AG09319 (cell line): ENCODE data around the gene BAIAP2.
"Not testable (repeated sequence)": the region's sequence is repeated elsewhere in the genome, so short reads cannot be mapped to it uniquely, and the experiment has no call there.

Experiments used
- DNase-seq: peaks from one replicate; pipeline ENCODE4 v3.0.0-alpha.2; 2010; ENCODE audit warnings: low read depth; ENCODE audit errors: extremely low read depth
- TF ChIP-seq, protein P1 (sequence below): IDR thresholded peaks from 2 replicates; pipeline ENCODE4 v1.5.1; 2011; ENCODE audit warnings: low read depth, mild to moderate bottlenecking, inconsistent platforms, low read length, moderate library complexity

BAIAP2 gene

DNA sequence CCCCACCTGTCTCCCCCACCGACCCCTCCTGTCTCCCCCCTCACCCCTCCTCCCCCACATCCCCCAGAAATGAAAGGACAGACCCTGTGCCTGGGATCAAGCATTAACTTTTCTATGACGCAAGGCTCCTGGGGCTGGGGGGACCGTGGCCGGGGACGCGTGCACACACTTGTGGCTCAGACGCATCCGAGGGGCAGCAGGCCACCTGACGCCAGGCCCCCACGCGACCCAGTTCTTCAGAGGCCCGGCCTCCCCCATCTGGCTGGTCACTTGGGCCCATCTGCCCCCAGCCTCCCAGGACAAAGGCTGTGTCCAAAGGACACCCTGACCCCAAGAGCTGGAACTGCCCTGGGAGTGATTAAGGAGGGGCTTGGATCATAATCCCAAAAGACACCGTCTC lies 116.3 kb downstream of the BAIAP2 start:
- no peak for DNase-seq
- TF ChIP-seq, protein P1, sequence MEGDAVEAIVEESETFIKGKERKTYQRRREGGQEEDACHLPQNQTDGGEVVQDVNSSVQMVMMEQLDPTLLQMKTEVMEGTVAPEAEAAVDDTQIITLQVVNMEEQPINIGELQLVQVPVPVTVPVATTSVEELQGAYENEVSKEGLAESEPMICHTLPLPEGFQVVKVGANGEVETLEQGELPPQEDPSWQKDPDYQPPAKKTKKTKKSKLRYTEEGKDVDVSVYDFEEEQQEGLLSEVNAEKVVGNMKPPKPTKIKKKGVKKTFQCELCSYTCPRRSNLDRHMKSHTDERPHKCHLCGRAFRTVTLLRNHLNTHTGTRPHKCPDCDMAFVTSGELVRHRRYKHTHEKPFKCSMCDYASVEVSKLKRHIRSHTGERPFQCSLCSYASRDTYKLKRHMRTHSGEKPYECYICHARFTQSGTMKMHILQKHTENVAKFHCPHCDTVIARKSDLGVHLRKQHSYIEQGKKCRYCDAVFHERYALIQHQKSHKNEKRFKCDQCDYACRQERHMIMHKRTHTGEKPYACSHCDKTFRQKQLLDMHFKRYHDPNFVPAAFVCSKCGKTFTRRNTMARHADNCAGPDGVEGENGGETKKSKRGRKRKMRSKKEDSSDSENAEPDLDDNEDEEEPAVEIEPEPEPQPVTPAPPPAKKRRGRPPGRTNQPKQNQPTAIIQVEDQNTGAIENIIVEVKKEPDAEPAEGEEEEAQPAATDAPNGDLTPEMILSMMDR = no peak

DNA sequence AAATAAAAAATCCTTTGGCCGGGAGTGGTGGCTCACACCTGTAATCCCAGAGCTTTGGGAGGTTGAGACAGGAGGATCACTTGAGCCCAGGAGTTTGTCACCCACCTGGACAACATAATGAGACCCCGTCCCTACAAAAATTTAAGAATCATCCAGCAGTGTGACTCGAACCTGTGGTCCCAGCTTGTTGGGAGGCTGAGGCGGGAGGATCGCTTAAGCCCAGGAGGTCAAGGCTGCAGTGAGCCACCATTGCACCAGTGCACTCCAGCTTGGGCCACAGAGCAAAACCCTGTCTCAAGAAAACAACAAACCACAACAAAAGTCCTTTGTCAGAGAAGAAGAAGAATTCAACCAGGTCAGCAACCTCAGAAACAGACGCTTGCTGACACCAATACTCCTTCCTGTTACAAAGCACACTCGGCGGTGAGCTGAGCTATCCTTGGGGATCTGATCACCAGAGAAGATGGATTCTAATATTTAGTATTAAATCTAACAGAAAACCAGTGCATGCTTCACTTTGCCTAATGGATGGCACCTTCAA lies 117.4 kb downstream of the BAIAP2 start:
- TF ChIP-seq, protein P1 = no peak
- DNase-seq = no peak

DNA sequence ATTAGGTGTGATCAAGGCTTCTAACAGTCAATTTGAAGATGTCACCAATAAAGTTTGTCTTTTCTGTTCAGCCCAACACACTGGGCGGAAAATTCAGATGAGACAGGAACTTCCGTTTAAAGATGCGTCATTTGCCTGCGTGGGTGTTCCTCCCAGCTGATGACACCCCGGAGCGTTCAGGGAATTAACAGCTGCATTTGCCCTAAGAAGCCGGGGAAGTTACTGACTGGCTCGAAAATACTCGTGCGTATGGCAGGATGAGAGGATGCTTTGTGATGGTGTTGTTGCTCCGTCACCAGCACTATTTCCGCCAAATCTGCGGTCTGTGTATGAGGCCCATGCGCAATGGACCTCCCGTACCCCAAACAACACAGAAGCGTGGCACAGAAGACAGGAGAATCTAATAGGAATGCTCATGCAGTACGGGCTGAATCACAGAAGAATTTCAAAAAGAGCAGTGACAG lies 118.4 kb downstream of the BAIAP2 start:
- TF ChIP-seq, protein P1 = no peak
- DNase-seq = no peak

DNA sequence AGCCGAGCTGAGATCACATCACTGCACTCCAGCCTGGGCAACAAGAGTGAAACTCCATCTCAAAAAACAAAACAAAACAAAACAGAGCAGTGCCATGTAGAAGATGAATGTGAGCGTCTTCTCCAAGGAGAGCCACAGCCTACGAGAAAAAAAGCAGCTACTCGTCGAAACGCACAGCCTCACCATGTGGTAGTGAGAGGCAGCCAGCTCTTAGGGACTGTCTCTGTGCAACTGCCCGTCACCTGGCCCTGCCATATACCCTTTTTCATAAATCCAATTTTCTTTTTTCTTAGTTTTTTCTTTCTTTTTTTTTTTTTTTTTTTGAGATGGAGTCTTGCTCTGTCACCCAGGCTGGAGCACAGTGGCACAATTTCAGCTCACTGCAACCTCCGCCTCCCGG lies 119.1 kb downstream of the BAIAP2 start:
- DNase-seq = not testable (repeated sequence)

DNA sequence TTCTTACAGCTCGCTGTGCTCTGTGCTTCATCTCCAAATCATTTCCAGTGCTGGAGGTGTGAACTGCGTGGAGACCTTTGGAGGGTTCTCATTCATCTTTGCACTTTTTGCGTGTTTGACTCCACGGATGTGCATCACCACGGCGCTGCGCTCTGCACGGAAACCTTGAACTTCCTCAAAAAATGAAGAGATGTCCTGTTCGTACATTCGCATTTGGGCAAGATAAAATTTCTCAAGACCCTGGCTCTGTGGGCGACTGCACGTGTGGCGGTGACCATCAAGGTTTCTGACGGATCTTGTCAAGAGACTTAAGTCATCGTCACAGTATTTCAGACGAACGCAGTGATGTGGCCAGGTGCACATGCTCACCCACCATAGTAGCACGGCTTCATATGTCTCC lies 120.0 kb downstream of the BAIAP2 start:
- TF ChIP-seq, protein P1 = no peak
- DNase-seq = no peak

DNA sequence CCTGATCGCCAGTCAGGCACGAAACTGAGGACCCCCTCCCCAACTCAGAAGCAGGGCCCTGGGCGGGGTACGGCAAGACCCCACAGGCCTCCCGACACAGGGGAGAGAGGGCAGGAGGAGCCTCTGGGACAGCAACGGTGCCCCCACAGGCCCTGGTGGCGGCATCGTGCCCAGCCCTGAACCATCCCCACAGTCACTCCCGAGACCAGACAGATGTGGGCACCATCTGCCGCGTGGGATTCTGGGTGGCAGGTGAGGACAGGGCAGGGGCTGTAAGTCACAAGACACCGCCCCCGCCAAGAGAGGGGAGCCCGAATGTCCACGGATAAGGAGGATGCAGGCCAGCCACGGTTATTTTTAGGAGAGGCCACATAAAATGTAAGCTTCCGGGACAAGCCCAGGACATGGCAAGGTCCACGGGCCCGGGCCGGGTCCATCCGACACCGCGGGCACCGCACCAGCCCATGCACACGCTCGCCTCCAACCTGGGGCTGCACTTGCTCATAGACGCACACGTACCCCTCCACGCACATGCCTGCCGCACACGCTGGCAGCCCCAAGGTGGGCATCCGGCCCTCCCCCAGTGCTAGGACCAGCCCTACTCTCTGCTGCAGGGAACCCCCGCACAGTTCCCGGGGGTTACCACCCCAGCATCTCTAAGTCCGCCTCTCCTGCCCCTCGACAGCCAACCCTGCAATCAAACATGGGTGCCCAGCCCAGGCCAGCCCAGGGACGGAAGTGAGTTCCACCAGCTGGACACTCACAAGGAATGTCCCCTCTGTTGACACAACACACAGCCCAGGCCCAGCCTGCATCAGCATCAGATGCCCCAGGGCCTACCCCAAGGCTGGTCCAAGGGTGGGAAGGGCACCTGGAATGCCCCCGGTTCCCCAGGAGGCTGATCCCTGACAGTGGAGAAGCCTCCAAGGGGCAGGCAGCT lies 122.2 kb downstream of the BAIAP2 start:
- TF ChIP-seq, protein P1 = no peak
- no peak for DNase-seq

DNA sequence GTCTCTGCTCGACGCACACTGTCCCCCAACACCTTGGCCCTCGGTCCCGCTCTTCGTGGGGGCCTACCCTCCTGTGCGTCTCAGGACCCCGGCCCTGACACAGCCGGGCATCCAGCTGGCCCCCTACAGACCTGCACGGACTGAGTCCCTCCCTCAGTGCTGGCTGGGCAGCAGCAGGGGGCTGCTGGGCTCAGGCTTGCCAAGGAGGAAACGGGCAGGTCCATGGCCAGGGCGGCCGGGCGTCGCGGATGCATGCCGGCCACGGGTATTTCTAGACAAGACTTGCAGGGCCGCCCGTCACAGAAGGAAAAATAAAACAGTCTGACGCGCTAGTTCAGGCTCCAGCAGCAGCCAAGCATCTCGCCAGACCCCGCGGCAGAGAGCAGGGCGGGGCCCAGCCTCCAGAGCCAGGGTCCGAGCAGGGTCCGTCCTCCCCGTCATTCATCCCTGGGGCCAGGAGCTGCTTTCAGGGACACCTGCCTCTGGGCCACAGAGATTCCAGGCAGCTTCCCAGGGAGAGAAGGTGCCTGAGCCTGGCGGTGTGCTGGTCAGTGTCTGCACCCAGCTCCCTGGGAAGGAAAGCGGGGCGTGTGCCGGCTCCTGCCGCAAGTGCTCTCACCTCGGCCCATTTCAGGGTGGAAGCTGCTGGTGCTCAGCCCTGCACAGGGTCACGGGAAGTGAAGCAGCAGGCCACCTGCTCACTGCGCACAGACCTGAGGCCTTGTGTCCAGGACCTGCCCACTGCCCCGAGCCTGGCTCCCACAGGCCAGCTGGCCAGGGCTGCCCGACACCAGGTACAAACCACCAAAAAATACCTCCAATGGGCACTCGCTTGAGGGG lies 123.1 kb downstream of the BAIAP2 start:
- TF ChIP-seq, protein P1 = no peak
- DNase-seq = no peak
